ENCODE measurements around the gene KPNA3. TPM values are rescaled to one million over a fixed set of nuclear protein-coding genes. Genes with fewer than 3 reads are reported as not detected.
A peak's percentile ranks its signal among the peaks of the same experiment; 100 is the strongest.

The KPNA3 gene
- total RNA-seq, 1 experiment from 2014 or later = 49.7 TPM

DNA sequence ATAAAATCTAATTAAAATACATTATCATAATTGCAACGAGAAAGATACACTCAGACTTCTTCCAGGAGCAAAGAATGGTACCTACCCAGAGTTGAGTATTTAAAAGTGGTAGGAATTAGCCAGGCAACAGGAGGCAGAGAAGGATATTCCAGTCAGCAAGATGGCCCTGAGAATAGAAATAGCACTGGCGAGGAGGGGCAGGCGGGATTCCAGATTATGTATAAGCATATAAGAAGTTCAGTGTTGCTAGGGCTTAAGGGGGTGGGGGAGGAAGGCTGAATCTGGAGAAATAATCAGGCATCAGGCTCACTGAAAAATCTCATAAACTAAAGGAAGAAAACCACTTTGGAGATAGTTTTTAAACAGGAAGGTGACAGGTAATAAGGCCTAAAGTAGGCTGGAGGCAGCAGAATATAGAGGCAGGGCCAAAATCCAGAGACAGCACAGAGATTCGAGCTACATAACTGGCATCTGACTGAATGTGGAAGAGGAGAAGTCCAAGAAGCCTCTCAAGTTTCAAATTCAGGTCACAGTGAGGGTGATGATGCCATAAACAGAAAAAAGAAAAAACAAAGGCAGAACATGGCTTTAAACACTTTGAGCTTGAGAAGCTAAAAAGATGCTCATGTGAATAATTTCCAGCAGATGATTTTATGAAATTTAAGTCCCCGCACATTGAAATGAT is 7.5 kb downstream of the KPNA3 start:
- peaks cover 0 to 3% (median 2%) of the 10 kb centered on the region in 3 experiments; a peak in 3 of 7 replicates for H3K36me3 Mint-ChIP-seq (ENCODE audit: insufficient read depth in 1 of 3, low read depth in 3 of 3)
- TF ChIP-seq, protein P1, sequence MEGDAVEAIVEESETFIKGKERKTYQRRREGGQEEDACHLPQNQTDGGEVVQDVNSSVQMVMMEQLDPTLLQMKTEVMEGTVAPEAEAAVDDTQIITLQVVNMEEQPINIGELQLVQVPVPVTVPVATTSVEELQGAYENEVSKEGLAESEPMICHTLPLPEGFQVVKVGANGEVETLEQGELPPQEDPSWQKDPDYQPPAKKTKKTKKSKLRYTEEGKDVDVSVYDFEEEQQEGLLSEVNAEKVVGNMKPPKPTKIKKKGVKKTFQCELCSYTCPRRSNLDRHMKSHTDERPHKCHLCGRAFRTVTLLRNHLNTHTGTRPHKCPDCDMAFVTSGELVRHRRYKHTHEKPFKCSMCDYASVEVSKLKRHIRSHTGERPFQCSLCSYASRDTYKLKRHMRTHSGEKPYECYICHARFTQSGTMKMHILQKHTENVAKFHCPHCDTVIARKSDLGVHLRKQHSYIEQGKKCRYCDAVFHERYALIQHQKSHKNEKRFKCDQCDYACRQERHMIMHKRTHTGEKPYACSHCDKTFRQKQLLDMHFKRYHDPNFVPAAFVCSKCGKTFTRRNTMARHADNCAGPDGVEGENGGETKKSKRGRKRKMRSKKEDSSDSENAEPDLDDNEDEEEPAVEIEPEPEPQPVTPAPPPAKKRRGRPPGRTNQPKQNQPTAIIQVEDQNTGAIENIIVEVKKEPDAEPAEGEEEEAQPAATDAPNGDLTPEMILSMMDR (conservative IDR thresholded peaks at IDR 0.05) = no peak
- H3K4me3 Mint-ChIP-seq = no peak overlapping the region
- H2AFZ ChIP-seq (ENCODE audit: low read length) = no peak overlapping the region
- no peaks in the 10 kb centered on the region for H3K27me3 ChIP-seq (ENCODE audit: insufficient read depth, low read length)
- no peak overlapping the region for H2BK15ac ChIP-seq (ENCODE audit: low read depth, low read length)
- H3K9me3 Mint-ChIP-seq = no peaks in the 10 kb centered on the region
- peaks cover 2% of the 10 kb centered on the region for H4K20me1 ChIP-seq (ENCODE audit: control insufficient read depth, insufficient read depth, insufficient read length)
- peaks cover 28 to 35% of the 10 kb centered on the region in 2 experiments for H3K4me1 Mint-ChIP-seq
- no peak overlapping the region for H3K27ac ChIP-seq (ENCODE audit: insufficient read length, low read depth, low read length)
- no peak overlapping the region for H4K91ac ChIP-seq (ENCODE audit: insufficient read length, low read depth, low read length)
- WGBS (ENCODE audit: extremely low coverage, insufficient read length, low lambda C conversion rate) = no CpG with 5 or more reads among the region's 5 CpGs
- DNase-seq = no peak
- H3K27ac Mint-ChIP-seq = peak overlapping the region in 1 of 3 experiments; percentile 23; a peak in 1 of 7 replicates
- no peak overlapping the region for H3K14ac ChIP-seq (ENCODE audit: insufficient read depth, low read length)
- no peak overlapping the region for H2BK5ac ChIP-seq (ENCODE audit: insufficient read length, low read length)
- H2AK5ac ChIP-seq (ENCODE audit: insufficient read length, low read length) = no peak overlapping the region
- H2BK20ac ChIP-seq (ENCODE audit: low read depth, low read length, poor library complexity, severe bottlenecking) = no peak overlapping the region
- H3K27me3 Mint-ChIP-seq (ENCODE audit: low read depth) = no peaks in the 10 kb centered on the region
- H3K23me2 ChIP-seq (ENCODE audit: insufficient read length, low read depth, low read length, poor library complexity, severe bottlenecking) = no peaks in the 10 kb centered on the region
- H2BK12ac ChIP-seq (ENCODE audit: insufficient read length, low read depth, low read length) = no peak overlapping the region
- no peak overlapping the region for H3K18ac ChIP-seq (ENCODE audit: insufficient read length, low read depth, low read length)
- no peak overlapping the region for H2BK120ac ChIP-seq (ENCODE audit: low read depth, low read length, poor library complexity, severe bottlenecking)
- peaks cover 29% of the 10 kb centered on the region; the same call in 1 of the 2 replicates for H3K79me2 ChIP-seq (ENCODE audit: insufficient read depth, low read length)
- no peaks in the 10 kb centered on the region for H3K9me3 ChIP-seq (ENCODE audit: control insufficient read depth, low read depth, low read length)
- no peak overlapping the region for H3K4ac ChIP-seq (ENCODE audit: low read depth, low read length)
- H3K9ac ChIP-seq (ENCODE audit: extremely low read depth, insufficient read length, low read length) = no peak overlapping the region
- H3K79me1 ChIP-seq (ENCODE audit: insufficient read depth, low read depth, low read length, poor library complexity, severe bottlenecking) = peaks cover 5% of the 10 kb centered on the region
- H3T11ph ChIP-seq (ENCODE audit: low read length) = no peak overlapping the region
- H4K8ac ChIP-seq (replicated peaks; ENCODE audit: insufficient read length, low read depth, low read length) = no peak overlapping the region
- H4K5ac ChIP-seq (ENCODE audit: insufficient read length, low read depth, low read length) = no peak overlapping the region
- H3K56ac ChIP-seq (ENCODE audit: insufficient read length, low read depth, low read length) = no peak overlapping the region
- H3K23ac ChIP-seq (ENCODE audit: insufficient read length, low read depth, low read length) = no peak overlapping the region
- no peaks in the 10 kb centered on the region for H3K4me1 ChIP-seq (ENCODE audit: insufficient read depth, low read length)
- no peak overlapping the region for H3K4me2 ChIP-seq (ENCODE audit: insufficient read depth, insufficient read length, low read length)
